AG04449 (cell line): ENCODE results near the gene ACSL1.

Experiments
- CTCF ChIA-PET: fragments of 350-600 bp; formaldehyde crosslinking; extraction: SDS; loops from one replicate; lab custom pipeline; 2021; ENCODE audit warnings: antibody characterized with exemption; lab: Yijun Ruan, JAX
- POLR2A ChIA-PET: fragments of 400-600, 350-600 bp; formaldehyde crosslinking; extraction: SDS; loops from one replicate; lab custom pipeline; 2020; ENCODE audit warnings: antibody characterized with exemption, inconsistent platforms; lab: Yijun Ruan, JAX
- DNase-seq: peaks from one replicate; pipeline ENCODE4 v3.0.0-alpha.2; 2010; ENCODE audit warnings: low read depth, low spot score
- H3K4me3 ChIP-seq: 2 replicates; pipeline ENCODE4 v1.5.1; 2011; ENCODE audit warnings: low read depth, mild to moderate bottlenecking, control low read depth, low read length
- TF ChIP-seq, protein P1 (sequence below): IDR thresholded peaks from one replicate; pipeline ENCODE4 v1.5.1; 2011; ENCODE audit warnings: mild to moderate bottlenecking, moderate library complexity, low read length, control low read depth, inconsistent platforms; ENCODE audit not compliant: insufficient read depth; ENCODE audit errors: missing control alignments

The ACSL1 gene

GRCh38 chr4:184729946-184730345 lies 95.8 kb downstream of the ACSL1 start:
- CTCF ChIA-PET = interaction anchor here (1.0 kb wide), 1 partner anchor 17 kb away, joined by 3 read pairs; no protein-coding TSS in a partner anchor
- POLR2A ChIA-PET = no interaction called here
- H3K4me3 ChIP-seq = no peak overlapping the region
- no peak for DNase-seq
- TF ChIP-seq, protein P1, sequence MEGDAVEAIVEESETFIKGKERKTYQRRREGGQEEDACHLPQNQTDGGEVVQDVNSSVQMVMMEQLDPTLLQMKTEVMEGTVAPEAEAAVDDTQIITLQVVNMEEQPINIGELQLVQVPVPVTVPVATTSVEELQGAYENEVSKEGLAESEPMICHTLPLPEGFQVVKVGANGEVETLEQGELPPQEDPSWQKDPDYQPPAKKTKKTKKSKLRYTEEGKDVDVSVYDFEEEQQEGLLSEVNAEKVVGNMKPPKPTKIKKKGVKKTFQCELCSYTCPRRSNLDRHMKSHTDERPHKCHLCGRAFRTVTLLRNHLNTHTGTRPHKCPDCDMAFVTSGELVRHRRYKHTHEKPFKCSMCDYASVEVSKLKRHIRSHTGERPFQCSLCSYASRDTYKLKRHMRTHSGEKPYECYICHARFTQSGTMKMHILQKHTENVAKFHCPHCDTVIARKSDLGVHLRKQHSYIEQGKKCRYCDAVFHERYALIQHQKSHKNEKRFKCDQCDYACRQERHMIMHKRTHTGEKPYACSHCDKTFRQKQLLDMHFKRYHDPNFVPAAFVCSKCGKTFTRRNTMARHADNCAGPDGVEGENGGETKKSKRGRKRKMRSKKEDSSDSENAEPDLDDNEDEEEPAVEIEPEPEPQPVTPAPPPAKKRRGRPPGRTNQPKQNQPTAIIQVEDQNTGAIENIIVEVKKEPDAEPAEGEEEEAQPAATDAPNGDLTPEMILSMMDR = no peak

DNA sequence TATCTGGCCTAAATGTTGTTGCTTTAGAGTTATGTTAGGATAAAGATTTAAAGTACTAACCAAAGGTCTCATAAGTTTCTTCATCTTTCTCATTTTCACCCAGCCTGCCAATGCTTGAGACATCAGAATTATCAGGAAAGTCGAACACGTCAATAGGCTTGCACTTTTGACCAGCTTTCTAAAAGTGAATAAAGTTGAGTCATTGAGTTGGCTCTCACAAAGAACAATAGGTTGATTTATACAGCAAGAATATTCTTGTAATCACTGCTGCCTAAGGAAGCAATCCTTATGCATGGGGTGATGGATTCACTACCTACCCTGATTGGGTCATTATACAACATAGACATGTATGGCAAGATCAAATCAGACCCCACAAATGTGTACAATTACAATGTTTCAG lies 96.9 kb downstream of the ACSL1 start:
- DNase-seq = no peak
- POLR2A ChIA-PET = no interaction called here
- CTCF ChIA-PET = no interaction called here

DNA sequence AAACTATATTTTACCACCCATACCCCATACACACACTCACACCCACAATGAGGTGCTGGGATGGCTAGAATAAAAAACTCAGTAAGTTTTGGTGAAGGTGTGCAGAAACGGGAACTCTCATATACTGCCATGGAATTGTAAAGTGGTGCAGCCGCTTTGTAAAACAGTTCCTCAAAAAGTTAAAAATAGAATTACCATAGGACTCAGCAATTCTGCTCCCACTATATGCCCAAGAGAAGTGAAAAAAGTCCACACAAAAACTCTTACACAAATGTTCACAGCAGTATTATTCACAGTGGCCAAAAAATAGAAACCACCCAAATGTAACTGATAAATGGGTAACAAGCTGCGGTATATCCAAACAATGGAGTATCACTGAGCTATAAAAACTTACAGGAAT lies 98.3 kb downstream of the ACSL1 start:
- H3K4me3 ChIP-seq = no peak overlapping the region
- ChIA-PET CTCF (no interaction called here), POLR2A (no interaction called here)
- DNase-seq = no peak
- TF ChIP-seq, protein P1 = no peak

More for the DNA sequence above, 96.9 kb downstream of the ACSL1 start:
- no peak overlapping the region for H3K4me3 ChIP-seq
- TF ChIP-seq, protein P1 = no peak

DNA sequence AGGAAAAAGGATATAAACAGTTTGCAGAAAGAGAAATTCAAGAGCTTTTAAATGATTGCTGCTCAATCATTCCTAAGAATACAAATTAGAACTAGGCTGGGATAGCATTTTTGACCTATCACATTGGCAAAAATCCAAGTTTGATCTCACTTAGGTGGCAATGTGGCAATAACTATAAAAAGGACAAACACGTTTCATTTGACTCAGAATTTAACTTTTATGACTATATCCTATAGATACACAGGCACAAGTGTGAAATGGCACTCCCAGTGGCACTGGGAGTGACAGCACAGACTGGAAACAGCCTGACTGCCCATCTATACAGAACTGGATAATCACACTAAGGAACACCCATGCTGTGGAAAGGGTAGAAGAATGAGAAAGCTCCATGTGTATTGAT lies 103.0 kb downstream of the ACSL1 start:
- TF ChIP-seq, protein P1 = no peak

GRCh38 chr4:184721254-184721653 lies 104.5 kb downstream of the ACSL1 start:
- ChIA-PET POLR2A (no interaction called here), CTCF (no interaction called here)

More for the DNA sequence above, 103.0 kb downstream of the ACSL1 start:
- H3K4me3 ChIP-seq = no peak overlapping the region
- ChIA-PET CTCF (interaction anchor here (0.9 to 1.0 kb wide), 2 partner anchors 19 to 23 kb away, joined by 3 read pairs; no protein-coding TSS in a partner anchor), POLR2A (interaction anchor here (1.0 kb wide), 1 partner anchor 11 kb away, joined by 3 read pairs; the partner anchor contains the start of gene CENPU)
- no peak for DNase-seq

DNA sequence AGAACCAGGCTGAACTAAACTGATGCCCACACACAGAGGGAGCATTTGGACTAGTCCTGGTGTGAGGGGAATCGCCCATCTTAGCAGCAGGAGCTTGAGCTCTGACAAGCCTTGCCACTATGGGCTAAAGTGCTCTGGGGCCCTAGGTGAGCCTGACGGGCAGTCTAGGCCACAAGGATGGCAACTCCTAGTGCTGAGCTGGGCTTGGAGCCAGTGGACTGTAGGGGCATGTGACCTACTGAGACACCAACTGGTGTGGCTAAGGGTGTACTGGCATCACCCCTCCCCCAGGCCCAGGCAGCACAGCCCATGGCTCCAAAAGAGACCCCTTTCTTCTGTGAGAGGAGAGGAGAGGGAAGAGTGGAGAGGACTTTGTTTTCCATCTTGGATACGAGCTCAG lies 106.4 kb downstream of the ACSL1 start:
- CTCF ChIA-PET = no interaction called here
- TF ChIP-seq, protein P1 = no peak
- DNase-seq = no peak
- POLR2A ChIA-PET = no interaction called here
- no peak overlapping the region for H3K4me3 ChIP-seq

More at GRCh38 chr4:184721254-184721653, 104.5 kb downstream of the ACSL1 start:
- TF ChIP-seq, protein P1 = no peak
- no peak for DNase-seq
- no peak overlapping the region for H3K4me3 ChIP-seq
